GM19467 (cell line): ENCODE results near the gene CRYBA4.

ENCODE experiments used
- ATAC-seq: cut with Tn5 transposase; IDR thresholded peaks from one replicate; pipeline ENCODE4 v1.9.1; 2021; ENCODE audit warnings: mild to moderate bottlenecking, moderate library complexity; ENCODE audit not compliant: unreplicated experiment

CRYBA4 gene

DNA sequence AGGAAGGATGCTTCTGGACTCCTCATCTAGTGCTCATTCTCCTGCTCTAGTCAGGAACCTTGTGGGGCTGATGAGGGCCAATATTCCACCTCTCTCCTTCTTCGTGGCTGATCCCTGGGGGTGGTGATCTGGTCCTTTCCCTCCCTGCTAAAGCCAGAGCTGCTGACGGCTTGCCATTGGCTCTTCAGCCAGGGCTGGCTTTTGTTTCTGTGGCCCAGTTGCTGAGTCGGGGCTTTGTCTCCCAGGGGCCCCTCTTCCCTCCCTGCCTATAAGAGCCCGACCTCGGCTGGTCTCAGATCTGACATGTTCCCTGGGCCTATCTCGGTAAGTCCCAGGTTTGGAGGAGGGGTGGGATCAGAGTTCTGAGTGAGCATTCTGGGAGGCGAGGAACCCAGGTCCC is at the start of gene CRYBA4:
TSS of gene CRYBA4 (plus strand) at position 301 of the 400 bp plus-strand sequence. CDS start 634 bp downstream, outside the sequence.
- no peak for ATAC-seq

DNA sequence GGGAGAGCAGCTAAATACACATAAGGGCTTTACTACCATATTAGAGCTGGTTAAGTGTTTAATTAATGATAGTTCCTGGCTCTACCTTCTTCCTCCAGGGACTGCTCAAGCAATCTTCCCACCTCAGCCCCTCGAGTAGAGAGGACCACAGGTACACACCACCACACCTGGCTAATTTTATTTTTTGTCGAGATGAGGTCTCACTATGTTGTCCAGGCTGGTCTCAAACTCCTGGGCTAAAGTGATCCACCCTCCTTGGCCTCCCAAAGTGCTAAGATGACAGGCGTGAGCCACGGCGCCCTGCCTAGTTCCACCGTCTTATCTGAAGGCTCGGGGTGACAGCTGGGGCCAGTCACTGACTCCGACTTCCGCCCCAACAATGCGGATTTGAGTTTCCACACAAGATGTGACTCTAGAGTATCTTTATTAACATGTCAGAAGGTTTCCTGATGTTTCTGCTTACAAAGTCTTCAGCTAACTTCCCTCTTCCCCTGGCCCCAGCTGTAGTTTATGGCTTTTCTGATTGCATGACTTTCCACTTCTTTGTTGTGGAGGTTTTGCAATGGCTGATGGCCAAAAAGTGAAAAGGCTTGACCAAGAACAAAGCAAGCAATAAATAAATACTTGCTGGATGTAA is 48.6 kb upstream of the CRYBA4 start:
- ATAC-seq, result no peak

- no peak for ATAC-seq
These were observed 47.6 kb upstream of the CRYBA4 start for GRCh38 chr22:26574001-26574723.

DNA sequence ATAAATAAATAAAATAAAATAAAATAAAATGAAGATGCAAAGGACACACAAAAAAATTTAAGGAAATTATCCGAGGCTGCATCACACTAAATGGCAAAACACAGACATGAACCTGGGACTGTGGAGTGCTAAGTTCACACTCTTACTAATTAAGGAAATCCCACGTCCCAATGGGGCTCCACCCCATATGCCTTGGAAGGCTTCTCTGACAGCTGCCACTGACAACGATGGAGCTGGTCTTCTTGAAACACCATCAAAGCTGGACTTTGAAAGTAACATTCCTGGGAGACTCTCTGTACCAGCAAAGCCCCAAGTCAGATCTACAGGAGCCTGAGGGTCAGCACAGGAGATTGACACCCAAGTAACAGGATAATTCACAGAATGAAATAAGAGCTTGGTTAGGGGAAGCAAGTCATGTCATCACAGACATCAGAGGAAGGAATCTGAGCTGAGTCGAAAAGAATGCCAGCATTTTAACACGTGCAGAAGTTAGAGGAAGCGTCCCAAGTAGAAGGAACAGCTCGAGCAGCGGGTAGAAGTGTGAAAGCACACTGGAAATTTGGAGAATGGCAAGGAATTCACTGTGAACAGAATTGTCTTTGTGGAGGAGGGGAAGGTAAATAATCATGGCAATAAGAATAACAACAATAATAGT is 45.6 kb upstream of the CRYBA4 start:
- no peak for ATAC-seq

DNA sequence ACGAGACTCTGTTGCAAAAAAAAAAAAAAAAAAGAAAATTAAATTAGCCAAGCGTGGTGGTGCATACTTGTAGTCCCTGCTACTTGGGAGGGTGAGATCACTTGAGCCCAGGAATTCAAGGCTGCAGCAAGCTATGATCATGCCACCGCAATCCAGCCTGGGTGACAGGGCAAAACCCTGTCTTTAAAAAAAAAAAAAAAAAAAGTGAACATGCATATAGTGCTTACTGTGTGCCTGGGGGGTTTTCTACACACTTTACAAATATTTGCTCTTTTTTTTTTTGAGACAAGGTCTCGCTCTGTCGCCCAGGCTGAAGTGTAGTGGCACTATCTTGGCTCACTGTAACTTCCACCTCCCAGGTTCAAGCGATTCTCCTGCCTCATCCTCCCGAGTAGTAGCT is 44.7 kb upstream of the CRYBA4 start:
- no peak for ATAC-seq

GRCh38 chr22:26579331-26579886 is 42.4 kb upstream of the CRYBA4 start:
- peak; percentile 90 for ATAC-seq

DNA sequence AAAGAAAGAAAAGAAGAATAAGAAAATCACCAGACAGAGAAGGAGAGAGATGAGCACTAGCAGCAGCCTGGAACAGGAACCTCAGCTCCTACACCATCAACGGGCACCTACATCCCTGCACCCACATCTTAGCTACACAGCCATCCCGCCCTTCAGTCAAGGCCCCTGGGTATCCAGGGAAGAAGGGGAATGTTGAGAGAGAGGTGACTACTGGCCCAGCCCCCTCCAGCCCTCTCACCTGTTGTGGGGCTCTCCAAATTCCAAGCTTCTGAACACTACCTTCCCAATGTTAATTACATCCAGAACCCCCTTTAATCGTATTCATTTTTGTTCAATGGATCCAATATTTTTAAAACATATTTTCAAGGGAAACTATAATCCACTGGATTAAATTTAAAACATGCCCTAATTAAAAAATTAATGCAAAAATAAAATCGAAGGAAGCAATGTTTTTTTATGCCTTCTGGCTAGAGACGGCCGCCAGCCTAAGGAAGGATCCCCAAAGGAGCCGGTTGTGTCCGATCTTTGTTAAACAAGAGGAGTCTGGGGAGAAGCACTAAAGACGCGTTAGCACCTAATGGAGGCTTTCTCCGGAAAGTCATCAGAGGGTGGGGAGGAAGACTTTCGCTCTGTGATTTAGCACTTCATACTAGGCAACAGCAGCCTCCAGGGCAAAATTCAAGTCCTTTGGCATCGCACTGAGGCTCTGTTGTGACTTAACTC is 41.4 kb upstream of the CRYBA4 start:
- ATAC-seq, result no peak

DNA sequence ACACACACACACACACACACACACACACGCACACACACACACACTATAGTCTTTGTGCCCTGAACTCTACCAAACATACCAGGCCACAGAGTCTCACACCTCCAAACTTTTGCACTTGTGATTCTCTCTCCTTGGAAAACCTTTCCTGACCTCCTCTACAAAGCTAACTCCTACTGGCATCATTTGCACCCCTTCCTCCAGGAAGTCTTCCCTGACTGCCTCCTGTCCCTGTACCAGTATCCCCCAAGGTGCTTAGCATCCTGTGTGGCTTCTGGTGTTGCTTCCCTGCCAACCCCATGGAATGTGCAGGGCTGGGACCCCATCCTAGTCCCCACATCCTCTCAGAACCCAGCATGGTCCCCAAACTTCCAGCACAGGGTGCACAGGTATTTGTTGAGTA is 40.7 kb upstream of the CRYBA4 start:
- ATAC-seq, result no peak

DNA sequence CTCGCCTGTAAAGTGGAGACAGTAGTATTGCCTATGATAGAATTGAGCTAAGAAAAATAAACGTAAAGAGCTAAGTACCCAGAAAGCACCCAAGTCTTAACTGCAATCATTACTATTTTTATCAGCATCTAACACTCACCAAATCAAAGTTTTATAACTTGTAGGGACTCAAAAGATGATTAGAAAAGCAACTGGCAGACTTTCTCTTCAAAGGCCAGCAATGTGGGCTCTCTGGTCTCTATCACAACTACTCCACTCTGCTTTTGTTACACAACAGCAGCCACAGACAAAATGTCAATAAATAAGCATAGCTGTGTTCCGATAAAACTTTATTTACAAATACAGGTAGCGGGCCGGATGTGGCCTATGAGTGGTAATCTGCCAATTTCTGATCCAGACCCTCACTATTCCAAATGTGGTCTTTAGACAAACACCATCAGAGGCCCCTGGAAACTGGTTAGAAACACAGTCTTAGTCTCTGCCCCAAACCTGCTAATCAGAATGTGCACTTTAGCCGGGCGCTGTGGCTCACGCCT is 40.1 kb upstream of the CRYBA4 start:
- no peak for ATAC-seq

GRCh38 chr22:26584010-26584409 is 37.8 kb upstream of the CRYBA4 start:
- ATAC-seq, result no peak

DNA sequence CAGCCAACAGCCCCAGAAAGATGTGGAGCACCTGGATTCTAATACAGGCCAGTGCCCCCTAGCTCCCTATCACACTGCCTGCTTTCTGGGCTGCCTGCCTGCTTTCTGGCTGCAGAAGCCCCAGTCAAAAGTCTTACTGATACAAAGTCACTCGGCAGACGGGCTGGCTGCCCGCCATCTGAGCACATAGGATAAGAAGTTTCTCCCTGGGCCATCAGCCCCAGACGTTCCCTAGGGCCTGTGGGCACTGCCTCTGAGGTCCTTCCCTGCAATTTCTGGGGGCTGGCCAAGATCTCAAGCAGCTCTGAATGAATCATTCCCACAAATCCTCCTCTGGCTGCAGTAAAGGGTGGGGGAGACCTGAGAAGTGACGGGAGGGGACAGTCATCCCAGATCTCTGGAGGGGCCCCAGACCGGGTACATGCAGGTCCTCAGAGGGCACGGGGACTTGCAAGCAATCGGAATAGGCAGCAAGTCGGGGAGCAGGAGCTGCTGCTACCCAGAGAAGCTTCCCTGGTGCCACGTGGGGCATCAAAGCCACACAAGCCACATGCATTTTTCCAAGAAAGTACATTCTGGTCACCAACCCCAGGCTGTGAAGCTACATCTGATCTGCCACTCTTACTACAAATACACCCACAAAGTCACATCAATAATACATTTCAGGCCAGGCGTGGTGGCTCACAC is 36.5 kb upstream of the CRYBA4 start:
- no peak for ATAC-seq

DNA sequence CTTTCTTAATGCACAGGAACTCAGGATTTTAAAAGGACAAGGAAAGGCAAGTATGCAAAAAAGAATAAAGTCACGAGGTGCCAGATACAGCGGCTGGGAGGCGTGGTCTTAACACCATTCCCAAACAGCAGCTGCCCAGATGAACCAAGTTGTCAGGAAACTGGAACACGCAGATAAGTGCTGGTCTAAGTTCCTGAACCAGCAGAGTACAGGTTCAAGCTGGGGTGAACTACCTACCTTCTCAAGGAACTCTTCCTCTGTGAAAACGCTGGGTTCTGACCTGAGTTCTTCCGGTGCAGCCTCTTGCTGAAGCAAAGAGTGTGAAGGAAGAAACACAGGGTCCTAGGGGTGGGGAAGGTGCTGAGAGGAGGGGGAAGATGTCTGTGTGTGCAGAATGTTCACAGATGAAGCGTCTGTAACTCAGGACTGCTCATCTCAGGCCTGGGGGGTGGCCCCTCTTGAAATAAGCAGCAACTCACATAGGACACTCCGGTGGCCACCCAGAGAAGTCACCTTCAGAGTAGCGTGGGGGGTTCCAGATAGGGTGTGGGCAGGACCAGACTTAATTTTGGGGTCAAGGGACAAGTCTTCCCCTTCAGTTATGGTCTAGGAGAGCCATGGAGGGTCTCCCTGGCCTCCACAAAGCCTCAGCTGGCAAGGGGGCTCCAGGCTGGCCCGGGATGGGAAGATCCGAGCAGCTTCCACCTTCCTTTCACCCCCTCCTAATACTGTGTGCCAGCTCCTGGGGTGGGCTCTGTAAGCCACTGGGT is 35.0 kb upstream of the CRYBA4 start:
- ATAC-seq, result no peak

DNA sequence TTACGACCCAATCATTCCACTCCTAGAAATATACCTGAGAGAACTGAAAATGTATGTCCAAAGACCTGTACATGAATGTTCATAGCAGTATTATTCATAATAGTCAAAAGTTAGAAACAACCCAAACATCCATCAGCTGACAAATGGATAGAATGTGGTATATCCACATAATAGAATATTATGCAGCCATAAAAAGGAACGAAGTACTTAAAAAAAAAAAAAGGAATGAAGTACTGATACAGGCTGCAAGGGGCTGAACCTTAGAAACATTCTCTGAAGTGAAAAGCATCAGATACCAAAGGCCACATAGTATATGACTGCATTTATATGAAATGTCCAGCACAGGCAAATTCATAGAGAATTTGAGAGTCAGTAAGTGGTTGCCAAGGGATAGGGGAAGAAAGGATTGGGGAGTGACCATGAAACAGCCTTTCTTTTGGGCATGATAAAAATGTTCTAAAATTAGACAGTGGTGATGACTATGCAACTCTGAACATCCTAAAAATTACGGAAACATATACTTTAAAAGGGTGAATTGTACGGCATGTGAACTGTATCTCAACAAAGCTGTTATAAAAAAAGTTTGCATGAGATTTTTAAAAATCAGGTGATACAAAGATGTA is 33.7 kb upstream of the CRYBA4 start:
- ATAC-seq, result no peak

GRCh38 chr22:26588729-26589366 is 32.9 kb upstream of the CRYBA4 start:
- no peak for ATAC-seq

GRCh38 chr22:26589367-26589844 is 32.4 kb upstream of the CRYBA4 start:
- ATAC-seq, result no peak

DNA sequence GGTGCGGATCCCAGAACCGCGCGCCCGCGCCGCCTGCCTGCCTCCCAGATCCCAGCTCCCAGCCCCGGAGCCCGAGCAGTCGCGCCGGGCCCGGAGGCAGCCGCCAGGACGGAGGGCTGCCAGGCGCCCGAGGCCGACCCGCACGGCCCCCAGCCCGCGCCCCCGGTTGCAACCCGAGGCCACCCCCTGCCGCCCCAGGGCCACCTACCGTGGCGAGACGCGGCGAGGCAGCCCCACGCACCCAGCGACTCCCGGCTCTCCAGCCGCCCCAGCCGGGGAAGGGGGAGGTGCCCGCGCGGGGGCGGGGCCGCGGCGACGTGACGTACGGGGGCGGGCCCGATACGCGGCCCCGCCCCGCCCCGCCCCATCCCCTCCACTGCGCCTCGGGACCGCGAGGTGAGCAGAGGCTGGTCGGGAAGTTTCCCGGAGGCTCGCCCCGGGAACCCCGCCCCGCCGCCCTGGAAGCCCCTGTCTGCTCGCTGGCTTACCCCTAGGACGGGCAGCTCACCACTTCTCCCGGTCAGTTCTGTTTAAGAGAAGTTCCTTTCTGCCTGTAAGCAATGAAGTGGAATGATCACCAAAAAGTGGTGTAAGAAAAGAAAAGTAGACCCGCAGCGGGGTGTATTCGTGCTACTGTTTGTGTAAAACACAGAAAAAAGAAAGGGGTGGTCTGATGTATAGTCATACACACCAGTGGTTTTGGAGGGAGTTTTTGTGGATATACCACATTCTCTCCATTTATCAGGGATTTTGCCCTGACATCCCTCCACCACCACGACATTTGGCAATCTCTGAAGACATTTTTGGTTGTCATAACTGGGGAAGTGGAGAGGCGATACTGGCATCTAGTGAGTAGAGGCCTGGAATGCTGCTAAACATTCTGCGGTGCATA is 31.7 kb upstream of the CRYBA4 start, which contains the start of gene TPST2:
TSS of gene TPST2 (minus strand) at position 288 of the 892 bp plus-strand sequence. CDS start 48,502 bp downstream, outside the sequence.
- peak; percentile 56 for ATAC-seq

- no peak for ATAC-seq
These were observed 29.3 kb upstream of the CRYBA4 start for GRCh38 chr22:26592421-26592891.
